A549 (cell line): Measurements from ENCODE around the gene TMEM250.

Source experiments
- BHLHE40 ChIP-seq: IDR thresholded peaks from 2 replicates; pipeline ENCODE4 v1.6.1; 2012; ENCODE audit warnings: low read depth, low read length, inconsistent platforms
- CBX8 ChIP-seq: fragments of 200-600 bp; sonication (generic); IDR thresholded peaks from 2 replicates; pipeline ENCODE4 v1.6.1; 2016
- CHD2 ChIP-seq: fragments of 150-350 bp; IDR thresholded peaks from 2 replicates; pipeline ENCODE4 v1.6.1; 2014; ENCODE audit warnings: low read length; ENCODE audit not compliant: partially characterized antibody
- HDAC2 ChIP-seq: fragments of 200-600 bp; sonication (generic); IDR thresholded peaks from 2 replicates; pipeline ENCODE4 v1.6.1; 2016
- HOXA7 ChIP-seq: fragments of 250-450 bp; sonication (Bioruptor Pico); IDR thresholded peaks from 2 replicates; pipeline ENCODE4 v1.5.0; 2020; ENCODE audit warnings: mild to moderate bottlenecking, moderate library complexity
- HOXB13 ChIP-seq: fragments of 250-450 bp; sonication (Bioruptor Pico); IDR thresholded peaks from 2 replicates; pipeline ENCODE4 v1.5.0; 2020; ENCODE audit warnings: low read depth, mild to moderate bottlenecking, moderate library complexity
- JUN ChIP-seq, 2 experiments: fragments of >200 bp; sonication (Bioruptor Twin); formaldehyde crosslinking; IDR thresholded peaks; 2 replicates in 1 of 2; 3 replicates in 1 of 2; pipeline ENCODE4 v1.6.1; 2016 to 2017
- POLR2A ChIP-seq: IDR thresholded peaks from 2 replicates; pipeline ENCODE4 v1.6.1; 2012; ENCODE audit warnings: mild to moderate bottlenecking, low read length
- RARB ChIP-seq: fragments of 250-450 bp; sonication (Bioruptor Pico); IDR thresholded peaks from 2 replicates; pipeline ENCODE4 v1.8.0; 2021; ENCODE audit warnings: mild to moderate bottlenecking, moderate library complexity
- RCOR1 ChIP-seq: fragments of 150-350 bp; IDR thresholded peaks from 2 replicates; pipeline ENCODE4 v1.6.1; 2014; ENCODE audit warnings: antibody characterized with exemption, low read length, low read depth
- REST ChIP-seq: fragments of 200-600 bp; sonication (generic); IDR thresholded peaks from 2 replicates; pipeline ENCODE4 v1.6.1; 2016; ENCODE audit warnings: antibody characterized with exemption, mild to moderate bottlenecking, moderate library complexity
- ZSCAN20 ChIP-seq: fragments of 250-450 bp; sonication (Bioruptor Pico); IDR thresholded peaks from 2 replicates; pipeline ENCODE4 v1.8.0; 2022; ENCODE audit warnings: mild to moderate bottlenecking, moderate library complexity
- TF ChIP-seq, protein P1 (sequence below): fragments of >200 bp; sonication (Bioruptor Twin); formaldehyde crosslinking; IDR thresholded peaks from 3 replicates; pipeline ENCODE4 v1.5.1; 2016

GRCh38 chr9:136079916-136080246 lies 38.8 kb downstream of the TMEM250 start:
- no peak for TF ChIP-seq HOXA7
- TF ChIP-seq REST: no peak
- TF ChIP-seq HOXB13 (CRISPR knock-in tag): no peak
- TF ChIP-seq, protein P1, sequence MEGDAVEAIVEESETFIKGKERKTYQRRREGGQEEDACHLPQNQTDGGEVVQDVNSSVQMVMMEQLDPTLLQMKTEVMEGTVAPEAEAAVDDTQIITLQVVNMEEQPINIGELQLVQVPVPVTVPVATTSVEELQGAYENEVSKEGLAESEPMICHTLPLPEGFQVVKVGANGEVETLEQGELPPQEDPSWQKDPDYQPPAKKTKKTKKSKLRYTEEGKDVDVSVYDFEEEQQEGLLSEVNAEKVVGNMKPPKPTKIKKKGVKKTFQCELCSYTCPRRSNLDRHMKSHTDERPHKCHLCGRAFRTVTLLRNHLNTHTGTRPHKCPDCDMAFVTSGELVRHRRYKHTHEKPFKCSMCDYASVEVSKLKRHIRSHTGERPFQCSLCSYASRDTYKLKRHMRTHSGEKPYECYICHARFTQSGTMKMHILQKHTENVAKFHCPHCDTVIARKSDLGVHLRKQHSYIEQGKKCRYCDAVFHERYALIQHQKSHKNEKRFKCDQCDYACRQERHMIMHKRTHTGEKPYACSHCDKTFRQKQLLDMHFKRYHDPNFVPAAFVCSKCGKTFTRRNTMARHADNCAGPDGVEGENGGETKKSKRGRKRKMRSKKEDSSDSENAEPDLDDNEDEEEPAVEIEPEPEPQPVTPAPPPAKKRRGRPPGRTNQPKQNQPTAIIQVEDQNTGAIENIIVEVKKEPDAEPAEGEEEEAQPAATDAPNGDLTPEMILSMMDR: no peak
- TF ChIP-seq POLR2A: no peak
- TF ChIP-seq CBX8: no peak
- no peak for TF ChIP-seq CHD2
- TF ChIP-seq RCOR1: no peak
- TF ChIP-seq JUN (IDR thresholded peaks at IDR 0.05): no peak
- TF ChIP-seq BHLHE40: no peak
- TF ChIP-seq RARB (CRISPR knock-in tag): no peak
- TF ChIP-seq ZSCAN20 (CRISPR knock-in tag): no peak
- TF ChIP-seq HDAC2: no peak
